Central memory CD8-positive, alpha-beta T cell (primary cell): ENCODE results near the gene FADD.

Experiments
- ATAC-seq: fragments of 150-1000 bp; cut with Tn5 transposase; replicated peaks from 2 replicates; pipeline ENCODE4 v1.10.0; 2022; ENCODE audit warnings: mild to moderate bottlenecking, moderate FRiP score, moderate number of reproducible peaks; ENCODE audit not compliant: poor library complexity, severe bottlenecking; ENCODE audit errors: extremely low read depth
- DNase-seq, 2 donors: peaks; one replicate each; pipeline ENCODE4 v3.0.0; 2021; ENCODE audit warnings: low spot score in 2 of 2
- H3K27ac Mint-ChIP-seq: one replicate; pipeline ENCODE4 v1.8.0; 2022; ENCODE audit warnings: low read depth, mild to moderate bottlenecking, moderate library complexity, mixed read lengths
- H3K27me3 Mint-ChIP-seq: one replicate; pipeline ENCODE4 v1.8.0; 2022; ENCODE audit warnings: mixed read lengths
- H3K36me3 Mint-ChIP-seq: one replicate; pipeline ENCODE4 v1.8.0; 2022; ENCODE audit warnings: mild to moderate bottlenecking, moderate library complexity, mixed read lengths; ENCODE audit not compliant: insufficient read depth
- H3K4me1 Mint-ChIP-seq: one replicate; pipeline ENCODE4 v1.8.0; 2022; ENCODE audit warnings: mixed read lengths
- H3K4me3 Mint-ChIP-seq: one replicate; pipeline ENCODE4 v1.8.0; 2022; ENCODE audit warnings: mild to moderate bottlenecking, moderate library complexity, mixed read lengths
- H3K9me3 Mint-ChIP-seq: one replicate; pipeline ENCODE4 v1.8.0; 2022; ENCODE audit warnings: mixed read lengths

Gene FADD

GRCh38 chr11:70202920-70203750, at the start of gene FADD:
Gene FADD (plus strand): TSS chr11:70203296. CDS start chr11:70203460, 164 bp downstream.
- peak within 1 kb of the TSS; percentile 98 for H3K27ac Mint-ChIP-seq
- peak; percentile 67 for ATAC-seq
- no peaks in the 10 kb centered on the region for H3K9me3 Mint-ChIP-seq
- peak; percentile 75 to 88 for DNase-seq
- peaks cover 31% of the 10 kb centered on the region for H3K4me1 Mint-ChIP-seq
- H3K27me3 Mint-ChIP-seq = no peaks in the 10 kb centered on the region
- peaks cover 28% of the 10 kb centered on the region for H3K36me3 Mint-ChIP-seq
- peak within 1 kb of the TSS; percentile 92 for H3K4me3 Mint-ChIP-seq

- H3K4me3 Mint-ChIP-seq = no peak overlapping the region
- H3K4me1 Mint-ChIP-seq = no peaks in the 10 kb centered on the region
- no peaks in the 10 kb centered on the region for H3K9me3 Mint-ChIP-seq
- H3K27me3 Mint-ChIP-seq = peaks cover 26% of the 10 kb centered on the region
- ATAC-seq (no peak), DNase-seq (no peak)
- no peak overlapping the region for H3K27ac Mint-ChIP-seq
- H3K36me3 Mint-ChIP-seq = no peaks in the 10 kb centered on the region
Measured at GRCh38 chr11:70155386-70155785, 47.7 kb upstream of the FADD start.

- no peak overlapping the region for H3K27ac Mint-ChIP-seq
- no peaks in the 10 kb centered on the region for H3K4me1 Mint-ChIP-seq
- H3K9me3 Mint-ChIP-seq = no peaks in the 10 kb centered on the region
- DNase-seq (no peak), ATAC-seq (no peak)
- H3K36me3 Mint-ChIP-seq = no peaks in the 10 kb centered on the region
- H3K4me3 Mint-ChIP-seq = no peak overlapping the region
- H3K27me3 Mint-ChIP-seq = peaks cover 26% of the 10 kb centered on the region
Measured at GRCh38 chr11:70156291-70157037, 46.6 kb upstream of the FADD start.

- DNase-seq = no peak
- ATAC-seq = no peak
- no peak overlapping the region for H3K27ac Mint-ChIP-seq
- no peaks in the 10 kb centered on the region for H3K36me3 Mint-ChIP-seq
- no peaks in the 10 kb centered on the region for H3K4me1 Mint-ChIP-seq
- H3K4me3 Mint-ChIP-seq = no peak overlapping the region
- no peaks in the 10 kb centered on the region for H3K9me3 Mint-ChIP-seq
- H3K27me3 Mint-ChIP-seq = peaks cover 32% of the 10 kb centered on the region
Measured at GRCh38 chr11:70158201-70158600, 44.9 kb upstream of the FADD start.

- H3K27ac Mint-ChIP-seq = no peak overlapping the region
- ATAC-seq (no peak), DNase-seq (no peak)
- H3K4me1 Mint-ChIP-seq = no peaks in the 10 kb centered on the region
- peaks cover 2% of the 10 kb centered on the region for H3K36me3 Mint-ChIP-seq
- H3K4me3 Mint-ChIP-seq = no peak overlapping the region
- H3K9me3 Mint-ChIP-seq = no peaks in the 10 kb centered on the region
- H3K27me3 Mint-ChIP-seq = peaks cover 35% of the 10 kb centered on the region
Measured at GRCh38 chr11:70158757-70159389, 44.2 kb upstream of the FADD start.

GRCh38 chr11:70159627-70160570, 43.2 kb upstream of the FADD start:
- H3K36me3 Mint-ChIP-seq = peaks cover 2% of the 10 kb centered on the region
- no peaks in the 10 kb centered on the region for H3K9me3 Mint-ChIP-seq
- DNase-seq = no peak
- no peaks in the 10 kb centered on the region for H3K4me1 Mint-ChIP-seq
- H3K27me3 Mint-ChIP-seq = peaks cover 42% of the 10 kb centered on the region
- no peak overlapping the region for H3K4me3 Mint-ChIP-seq
- H3K27ac Mint-ChIP-seq = no peak overlapping the region
- ATAC-seq = no peak

GRCh38 chr11:70161043-70161625, 42.0 kb upstream of the FADD start:
- ATAC-seq (no peak), DNase-seq (no peak)
- no peaks in the 10 kb centered on the region for H3K9me3 Mint-ChIP-seq
- H3K36me3 Mint-ChIP-seq = peaks cover 2% of the 10 kb centered on the region
- H3K27me3 Mint-ChIP-seq = peaks cover 38% of the 10 kb centered on the region
- H3K4me1 Mint-ChIP-seq = no peaks in the 10 kb centered on the region
- no peak overlapping the region for H3K4me3 Mint-ChIP-seq
- H3K27ac Mint-ChIP-seq = no peak overlapping the region

GRCh38 chr11:70164705-70165104, 38.4 kb upstream of the FADD start:
- no peaks in the 10 kb centered on the region for H3K9me3 Mint-ChIP-seq
- H3K4me3 Mint-ChIP-seq = no peak overlapping the region
- ATAC-seq (no peak), DNase-seq (no peak)
- H3K36me3 Mint-ChIP-seq = peaks cover 2% of the 10 kb centered on the region
- H3K4me1 Mint-ChIP-seq = no peaks in the 10 kb centered on the region
- H3K27me3 Mint-ChIP-seq = peaks cover 41% of the 10 kb centered on the region
- H3K27ac Mint-ChIP-seq = no peak overlapping the region

GRCh38 chr11:70167120-70167519, 36.0 kb upstream of the FADD start:
- Mint-ChIP-seq H3K36me3 (peaks cover 2% of the 10 kb centered on the region), H3K27ac (no peak overlapping the region), H3K9me3 (no peaks in the 10 kb centered on the region), H3K4me1 (no peaks in the 10 kb centered on the region), H3K4me3 (no peak overlapping the region), H3K27me3 (peaks cover 41% of the 10 kb centered on the region)
- DNase-seq (no peak), ATAC-seq (no peak)

- ATAC-seq = no peak
- Mint-ChIP-seq H3K27ac (no peak overlapping the region), H3K36me3 (peaks cover 2% of the 10 kb centered on the region), H3K4me3 (no peak overlapping the region), H3K9me3 (no peaks in the 10 kb centered on the region), H3K27me3 (peaks cover 39% of the 10 kb centered on the region), H3K4me1 (no peaks in the 10 kb centered on the region)
- no peak for DNase-seq
Measured at GRCh38 chr11:70167723-70168404, 35.2 kb upstream of the FADD start.

GRCh38 chr11:70168405-70168754, 34.7 kb upstream of the FADD start:
- Mint-ChIP-seq H3K27ac (no peak overlapping the region), H3K36me3 (peaks cover 2% of the 10 kb centered on the region), H3K9me3 (no peaks in the 10 kb centered on the region), H3K27me3 (peaks cover 34% of the 10 kb centered on the region), H3K4me3 (no peak overlapping the region), H3K4me1 (no peaks in the 10 kb centered on the region)
- no peak for DNase-seq
- ATAC-seq = no peak
